Measurements from ENCODE around the gene DDX31.

Gene DDX31

DNA sequence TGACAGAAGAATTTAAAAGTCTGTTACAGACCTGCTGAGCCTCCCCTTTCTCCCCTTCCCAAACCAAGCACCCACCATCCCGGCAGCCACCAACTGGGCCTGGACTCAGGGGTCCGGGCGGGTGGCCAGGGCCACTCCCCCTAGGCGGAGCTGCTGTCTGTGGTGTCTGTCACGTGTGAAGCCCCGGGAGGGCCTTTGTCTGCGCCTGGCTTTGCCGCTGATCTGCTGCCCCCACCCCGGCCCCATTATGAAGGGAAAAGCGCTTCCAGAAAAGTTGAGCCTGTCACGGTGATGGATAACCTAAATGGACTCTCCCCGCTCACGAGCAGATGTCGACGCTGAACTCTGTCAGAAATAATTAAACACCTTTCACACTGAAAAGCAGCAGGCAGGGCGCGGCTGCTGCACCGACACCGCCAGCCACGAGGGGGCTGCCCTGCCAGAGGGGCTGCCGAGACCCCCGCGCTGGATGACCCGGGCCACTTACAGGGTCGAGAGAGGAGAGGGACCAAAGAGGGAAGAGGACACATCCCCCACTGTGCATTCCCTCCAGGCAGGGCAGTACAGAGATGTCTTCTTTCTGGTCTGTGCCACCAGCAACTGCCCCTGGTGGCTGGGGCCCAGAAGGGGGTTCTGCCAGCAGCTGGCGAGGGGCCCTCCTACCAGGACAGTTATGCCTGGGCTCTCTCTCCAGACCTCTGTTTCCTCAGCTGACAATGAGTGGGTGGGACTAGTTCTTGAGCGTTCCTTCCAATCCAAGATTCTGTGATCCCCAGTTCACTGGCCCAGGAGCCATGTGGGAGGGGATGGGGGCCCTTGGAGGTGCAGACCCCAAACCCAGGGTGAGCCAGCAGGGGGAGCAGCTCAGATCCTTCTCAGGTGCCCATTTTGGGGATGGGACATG is 123.4 kb downstream of the DDX31 start:
- peak; percentile 42 for DNase-seq (ENCODE audit: low read depth)
- TF ChIP-seq, protein P1, sequence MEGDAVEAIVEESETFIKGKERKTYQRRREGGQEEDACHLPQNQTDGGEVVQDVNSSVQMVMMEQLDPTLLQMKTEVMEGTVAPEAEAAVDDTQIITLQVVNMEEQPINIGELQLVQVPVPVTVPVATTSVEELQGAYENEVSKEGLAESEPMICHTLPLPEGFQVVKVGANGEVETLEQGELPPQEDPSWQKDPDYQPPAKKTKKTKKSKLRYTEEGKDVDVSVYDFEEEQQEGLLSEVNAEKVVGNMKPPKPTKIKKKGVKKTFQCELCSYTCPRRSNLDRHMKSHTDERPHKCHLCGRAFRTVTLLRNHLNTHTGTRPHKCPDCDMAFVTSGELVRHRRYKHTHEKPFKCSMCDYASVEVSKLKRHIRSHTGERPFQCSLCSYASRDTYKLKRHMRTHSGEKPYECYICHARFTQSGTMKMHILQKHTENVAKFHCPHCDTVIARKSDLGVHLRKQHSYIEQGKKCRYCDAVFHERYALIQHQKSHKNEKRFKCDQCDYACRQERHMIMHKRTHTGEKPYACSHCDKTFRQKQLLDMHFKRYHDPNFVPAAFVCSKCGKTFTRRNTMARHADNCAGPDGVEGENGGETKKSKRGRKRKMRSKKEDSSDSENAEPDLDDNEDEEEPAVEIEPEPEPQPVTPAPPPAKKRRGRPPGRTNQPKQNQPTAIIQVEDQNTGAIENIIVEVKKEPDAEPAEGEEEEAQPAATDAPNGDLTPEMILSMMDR (conservative IDR thresholded peaks at IDR 0.05; ENCODE audit: low read depth, low read length), result peak; percentile 47
- peak overlapping the region; percentile 20 for H3K4me3 ChIP-seq (ENCODE audit: low read depth, low read length)

DNA sequence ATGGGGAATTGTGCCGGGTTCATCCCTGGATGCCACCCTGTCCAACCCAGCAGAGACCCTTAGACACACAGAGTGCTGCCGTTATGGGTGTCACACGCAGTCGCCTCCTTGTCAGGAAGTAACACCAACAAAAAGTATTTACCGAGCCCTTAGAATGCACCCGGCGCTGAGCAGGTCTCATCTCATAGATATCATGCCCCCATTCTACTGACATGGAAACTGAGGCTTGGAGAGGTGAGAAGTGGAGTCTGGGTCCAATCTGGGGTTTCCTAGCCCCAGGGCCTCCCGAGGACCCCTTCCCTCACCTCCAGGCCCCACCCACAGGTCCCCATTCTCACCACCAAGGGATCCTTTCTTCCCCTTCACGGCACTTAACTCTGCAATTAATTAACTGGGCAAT is 124.2 kb downstream of the DDX31 start:
- no peak overlapping the region for H3K4me3 ChIP-seq (ENCODE audit: low read depth, low read length)
- TF ChIP-seq, protein P1 (conservative IDR thresholded peaks at IDR 0.05; ENCODE audit: low read depth, low read length), result no peak
- no peak for DNase-seq (ENCODE audit: low read depth)

GRCh38 chr9:132543960-132544359 is 125.8 kb downstream of the DDX31 start:
- TF ChIP-seq, protein P1 (conservative IDR thresholded peaks at IDR 0.05; ENCODE audit: low read depth, low read length), result no peak
- DNase-seq (ENCODE audit: low read depth), result no peak
- no peak overlapping the region for H3K4me3 ChIP-seq (ENCODE audit: low read depth, low read length)

GRCh38 chr9:132543251-132543650 is 126.5 kb downstream of the DDX31 start:
- TF ChIP-seq, protein P1 (conservative IDR thresholded peaks at IDR 0.05; ENCODE audit: low read depth, low read length), result no peak
- DNase-seq (ENCODE audit: low read depth), result no peak
- no peak overlapping the region for H3K4me3 ChIP-seq (ENCODE audit: low read depth, low read length)

Data from choroid plexus epithelial cell (primary cell).